SU-DHL-6 (cell line): ENCODE measurements around the gene ABCA13.

Experiments used
- EZH2phosphoT487 ChIP-seq: fragments of 200-600 bp; sonication (generic), shearing (Covaris generic); conservative IDR thresholded peaks from 2 replicates; pipeline ENCODE4 v1.6.1; 2018; ENCODE audit warnings: mild to moderate bottlenecking, antibody characterized with exemption, low read length, moderate library complexity, mixed read lengths
- TF ChIP-seq, protein P1 (sequence below): fragments of 200-600 bp; sonication (generic); IDR thresholded peaks from one replicate; pipeline ENCODE4 v1.5.1; 2017; ENCODE audit warnings: antibody characterized with exemption, mild to moderate bottlenecking, low read length, moderate library complexity; ENCODE audit not compliant: insufficient read depth, poor library complexity, severe bottlenecking

DNA sequence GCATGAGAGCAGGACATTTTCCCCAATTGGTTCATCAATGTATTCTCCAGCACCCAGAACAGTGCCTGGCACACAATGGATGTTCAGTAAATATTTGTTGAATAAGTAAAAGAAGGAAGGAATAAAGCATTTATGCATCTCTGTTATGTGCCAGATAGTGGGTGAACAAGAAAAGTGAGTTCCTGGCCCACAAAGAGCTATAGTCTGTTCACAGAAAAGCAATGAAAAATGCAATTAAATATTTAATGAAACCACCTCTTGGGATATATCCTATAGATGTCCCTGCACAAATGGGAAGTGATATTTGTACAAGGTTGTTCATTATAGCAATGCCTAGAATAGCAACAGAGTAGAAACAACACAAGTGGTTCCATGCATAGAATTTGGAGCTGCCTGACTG lies 2.1 kb downstream of the ABCA13 start:
- TF ChIP-seq, protein P1, sequence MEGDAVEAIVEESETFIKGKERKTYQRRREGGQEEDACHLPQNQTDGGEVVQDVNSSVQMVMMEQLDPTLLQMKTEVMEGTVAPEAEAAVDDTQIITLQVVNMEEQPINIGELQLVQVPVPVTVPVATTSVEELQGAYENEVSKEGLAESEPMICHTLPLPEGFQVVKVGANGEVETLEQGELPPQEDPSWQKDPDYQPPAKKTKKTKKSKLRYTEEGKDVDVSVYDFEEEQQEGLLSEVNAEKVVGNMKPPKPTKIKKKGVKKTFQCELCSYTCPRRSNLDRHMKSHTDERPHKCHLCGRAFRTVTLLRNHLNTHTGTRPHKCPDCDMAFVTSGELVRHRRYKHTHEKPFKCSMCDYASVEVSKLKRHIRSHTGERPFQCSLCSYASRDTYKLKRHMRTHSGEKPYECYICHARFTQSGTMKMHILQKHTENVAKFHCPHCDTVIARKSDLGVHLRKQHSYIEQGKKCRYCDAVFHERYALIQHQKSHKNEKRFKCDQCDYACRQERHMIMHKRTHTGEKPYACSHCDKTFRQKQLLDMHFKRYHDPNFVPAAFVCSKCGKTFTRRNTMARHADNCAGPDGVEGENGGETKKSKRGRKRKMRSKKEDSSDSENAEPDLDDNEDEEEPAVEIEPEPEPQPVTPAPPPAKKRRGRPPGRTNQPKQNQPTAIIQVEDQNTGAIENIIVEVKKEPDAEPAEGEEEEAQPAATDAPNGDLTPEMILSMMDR = no peak
- no peak for TF ChIP-seq EZH2phosphoT487
